Activated CD4-positive, alpha-beta T cell treated with anti-CD3 and anti-CD28 coated beads, Interleukin-2, Interleukin-4, amounts not matched to agents 100 ng/mL and 50 ng/mL, durations not matched to agents 16 hours and 8 hours (primary cell): ENCODE results near the gene FUT8.
"Not testable (repeated sequence)": the region's sequence is repeated elsewhere in the genome, so short reads cannot be mapped to it uniquely, and the experiment has no call there.

ENCODE experiments used
- DNase-seq: peaks from one replicate; pipeline ENCODE4 v3.0.0-alpha.2; 2020; ENCODE audit warnings: low spot score

Gene FUT8

DNA sequence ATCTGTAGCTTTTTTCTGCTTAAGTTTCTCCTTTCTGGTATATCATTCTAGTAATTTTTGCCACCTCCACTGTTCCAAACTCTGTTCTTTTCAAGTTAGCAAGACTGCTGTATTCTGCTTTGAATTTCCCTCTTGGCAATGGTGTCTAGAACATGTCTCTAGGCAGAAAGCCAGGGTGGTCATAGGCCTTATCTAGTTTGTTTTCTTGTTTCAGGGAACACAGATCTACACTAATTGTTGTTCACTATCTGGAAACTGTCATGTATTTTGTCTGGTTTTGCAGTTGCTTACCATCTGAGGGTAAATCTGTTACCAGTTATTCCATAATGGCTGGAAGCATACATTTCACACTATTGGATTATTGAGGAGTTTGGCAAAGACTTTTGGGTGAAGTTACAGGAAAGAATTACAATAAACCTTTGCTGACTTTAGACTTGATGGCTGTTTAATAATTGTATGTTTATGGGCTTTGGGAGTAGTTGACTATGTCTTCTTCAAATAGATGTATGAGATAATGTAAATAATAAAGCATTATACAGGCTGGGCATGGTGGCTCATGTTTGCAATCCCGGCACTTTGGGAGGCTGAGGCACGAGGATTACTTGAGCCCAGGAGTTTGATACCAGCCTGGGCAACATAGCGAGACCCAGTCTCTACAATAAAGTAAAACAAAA lies 41.4 kb downstream of the FUT8 start:
- DNase-seq: no peak

DNA sequence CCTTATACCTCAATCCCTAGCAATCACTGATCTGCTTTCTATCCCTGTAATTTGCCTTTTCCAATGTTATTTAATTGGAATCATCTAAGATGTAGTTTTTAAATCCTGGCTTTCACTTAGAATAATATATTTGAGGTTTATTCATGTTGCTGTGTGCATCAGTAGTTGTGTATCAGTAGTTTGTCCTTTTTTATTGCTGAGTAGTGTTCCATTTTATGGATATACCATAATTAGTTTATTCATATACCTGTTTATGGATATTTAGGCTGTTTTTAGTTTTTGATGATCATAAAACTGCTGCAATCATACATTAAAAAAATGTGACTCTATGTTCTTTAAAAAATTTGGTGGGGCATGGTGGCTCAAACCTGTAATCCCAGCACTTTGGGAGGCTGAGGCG lies 43.7 kb downstream of the FUT8 start:
- DNase-seq: no peak

DNA sequence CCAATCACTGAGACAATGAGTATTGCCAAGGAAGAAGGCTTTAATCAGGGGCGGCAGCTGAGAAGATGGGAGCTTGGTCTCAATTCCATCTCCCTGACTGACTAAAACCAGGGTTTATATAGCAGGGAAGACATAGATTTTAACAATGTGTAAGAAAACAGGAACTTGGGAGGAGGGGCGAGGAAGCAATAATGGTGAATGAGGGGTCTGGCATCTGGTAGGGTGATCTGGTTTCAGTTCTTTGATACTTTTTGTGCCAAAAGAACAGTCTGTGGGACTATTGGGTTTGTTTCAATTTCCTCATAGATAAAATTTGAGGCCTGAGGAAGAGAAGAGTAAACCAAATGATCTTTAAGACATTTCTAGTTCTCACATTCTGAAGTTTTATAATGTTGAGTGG lies 49.2 kb downstream of the FUT8 start:
- no peak for DNase-seq

DNA sequence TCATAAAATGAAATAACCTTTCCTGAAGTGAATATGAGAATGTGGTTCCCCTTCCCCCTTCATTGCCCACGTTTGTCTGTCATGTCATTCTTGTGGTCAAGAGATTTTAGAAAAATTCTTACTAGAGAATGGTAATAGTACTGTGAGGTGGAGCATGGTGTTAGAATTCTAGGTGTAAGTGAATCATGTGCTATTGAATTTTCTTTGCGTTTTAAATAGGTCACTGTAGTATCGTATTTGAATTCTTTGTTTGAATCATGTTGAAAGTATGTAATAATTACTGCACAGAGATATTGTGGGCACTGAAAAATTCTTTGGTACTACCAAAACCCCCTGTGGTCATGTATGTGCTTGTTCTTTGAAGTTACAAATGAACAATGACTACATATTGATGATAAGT lies 49.9 kb downstream of the FUT8 start:
- DNase-seq: peak; percentile 68

DNA sequence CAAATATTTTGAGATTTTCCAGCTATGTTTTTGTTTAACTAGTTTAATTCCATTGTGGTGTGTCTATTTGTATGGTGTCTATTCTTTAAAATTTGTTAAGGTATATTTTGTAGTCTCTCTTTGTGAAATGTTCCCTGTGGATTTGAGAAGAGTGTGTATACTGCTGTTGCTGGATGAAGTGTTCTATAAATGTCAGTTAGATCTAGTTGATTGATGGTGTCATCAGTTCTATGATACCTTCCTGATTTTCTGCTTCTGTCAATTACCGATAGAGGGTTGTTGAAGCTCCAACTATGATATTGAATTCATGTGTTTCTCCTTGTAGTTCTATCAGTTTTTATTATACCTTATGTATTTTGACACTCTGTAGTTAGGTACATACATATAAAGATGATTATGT lies 53.1 kb downstream of the FUT8 start:
- DNase-seq: no peak

DNA sequence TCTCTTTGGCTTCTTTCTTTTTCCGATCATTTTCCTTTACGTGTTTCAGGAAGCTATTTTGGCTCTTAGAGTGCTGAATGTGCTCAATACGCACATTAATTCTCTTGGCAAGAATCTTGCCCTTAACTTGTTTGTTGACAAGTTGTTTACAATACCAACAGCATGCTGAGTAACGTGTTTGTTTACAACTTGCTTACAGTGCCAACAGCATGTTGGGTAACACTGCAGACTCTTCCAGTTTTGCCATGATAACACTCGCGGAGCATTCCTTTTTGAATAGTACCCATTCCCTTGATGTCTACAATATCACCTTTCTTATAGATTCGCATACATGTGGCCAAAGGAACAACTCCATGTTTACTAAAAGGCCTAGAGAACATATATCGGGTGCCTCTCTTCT lies 55.4 kb downstream of the FUT8 start:
- not testable (repeated sequence) for DNase-seq

DNA sequence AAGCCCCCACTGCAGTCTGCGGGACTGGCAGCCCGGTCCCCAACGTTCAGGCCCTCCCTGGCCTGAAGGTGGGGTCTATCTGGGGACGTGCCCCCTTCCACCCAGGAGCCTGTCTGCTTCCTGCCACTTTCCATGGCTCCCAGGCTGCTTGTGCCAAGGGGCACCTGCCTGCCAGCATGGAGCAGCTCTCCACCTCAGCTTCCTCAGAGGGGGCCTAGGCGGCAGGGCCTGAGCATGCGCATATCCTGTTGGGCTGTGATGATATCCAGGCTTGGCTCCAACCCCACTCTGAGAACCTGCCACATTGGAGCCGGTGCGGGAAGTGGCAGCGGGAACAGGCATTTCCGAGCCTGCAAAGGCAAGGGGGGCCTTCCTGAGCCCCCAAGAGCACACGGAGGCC lies 57.4 kb downstream of the FUT8 start:
- DNase-seq: no peak

DNA sequence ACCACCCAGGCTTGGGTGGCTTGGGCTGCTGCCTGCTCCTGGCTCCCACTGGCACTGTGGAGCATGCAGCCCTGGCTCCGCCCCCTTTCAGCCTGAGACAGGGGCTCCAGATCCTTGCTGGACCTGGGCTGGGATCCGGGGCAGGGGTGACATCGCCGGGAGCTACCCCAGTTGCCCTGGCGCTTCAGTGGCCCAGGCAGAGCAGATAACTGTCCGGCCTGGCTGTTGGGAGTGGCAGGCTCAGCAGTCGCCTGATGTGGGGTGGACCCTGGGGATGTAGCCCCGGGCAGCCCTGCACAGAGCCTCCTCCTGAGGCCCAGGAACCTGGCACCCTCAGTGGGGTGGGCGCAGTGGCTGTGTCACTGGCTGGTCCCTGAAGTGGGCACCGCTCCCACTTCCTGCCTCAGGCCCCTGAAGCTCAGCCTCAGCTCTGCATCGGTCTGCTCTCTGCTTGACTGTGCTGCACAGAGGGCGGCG lies 57.9 kb downstream of the FUT8 start:
- no peak for DNase-seq

DNA sequence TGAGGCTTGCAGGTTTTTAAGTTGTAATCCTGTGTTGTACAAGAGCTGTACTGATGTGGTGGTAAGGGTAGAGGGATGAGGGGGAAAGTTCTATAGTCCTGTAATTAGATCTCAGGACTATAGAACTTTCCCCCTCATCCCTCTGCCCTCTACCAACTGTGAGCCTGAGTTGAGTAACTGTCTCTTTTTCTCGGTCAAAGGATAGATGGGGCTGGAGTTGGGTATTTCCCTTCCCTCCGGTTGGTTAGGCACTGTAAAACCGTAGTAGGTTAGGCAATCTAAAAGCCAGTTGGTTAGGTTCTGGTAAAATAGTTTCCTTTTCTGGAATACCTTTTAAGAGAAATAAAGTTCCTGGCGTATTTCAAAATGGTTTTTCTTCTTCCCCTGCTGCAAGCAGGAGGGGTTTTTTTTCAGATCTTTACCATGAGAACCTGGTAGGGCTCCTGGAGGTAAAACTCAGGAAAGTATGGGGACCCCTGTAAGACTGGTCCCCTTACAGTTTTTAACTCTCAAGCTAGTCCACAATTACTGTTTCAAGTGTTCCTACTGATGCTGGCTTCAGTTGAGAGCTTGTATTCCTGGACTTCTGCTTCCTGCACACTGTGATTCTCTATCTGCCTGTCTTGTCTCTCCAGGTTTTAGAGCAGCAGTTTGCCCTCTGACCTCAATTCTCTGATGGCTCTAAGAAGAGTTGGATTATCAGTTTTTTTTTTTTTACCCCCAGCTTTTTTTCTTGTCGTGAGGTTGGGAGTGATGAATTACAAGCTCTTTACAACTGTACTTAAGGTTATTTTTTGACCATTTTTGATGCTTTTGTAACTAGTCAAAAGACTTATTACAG lies 58.7 kb downstream of the FUT8 start:
- peak; percentile 55 for DNase-seq

DNA sequence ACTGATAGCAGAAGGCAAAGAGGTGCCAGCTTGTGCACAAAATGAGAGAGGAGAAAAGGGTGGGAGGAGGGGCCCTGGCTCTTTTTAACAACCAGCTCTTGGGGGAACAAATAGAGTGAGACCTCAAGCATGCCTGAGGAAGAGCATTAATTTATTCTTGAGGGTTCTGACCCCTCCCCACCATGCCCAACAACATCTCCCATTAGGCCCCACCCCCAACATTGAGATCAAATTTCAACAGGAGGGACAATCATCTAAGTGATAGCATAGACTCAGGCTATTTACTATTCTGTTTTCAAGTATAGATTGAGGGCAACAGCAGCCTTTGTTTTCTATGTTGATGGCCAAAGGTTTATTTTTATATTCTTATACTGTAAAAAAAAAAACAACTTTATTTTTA lies 59.7 kb downstream of the FUT8 start:
- DNase-seq: no peak

DNA sequence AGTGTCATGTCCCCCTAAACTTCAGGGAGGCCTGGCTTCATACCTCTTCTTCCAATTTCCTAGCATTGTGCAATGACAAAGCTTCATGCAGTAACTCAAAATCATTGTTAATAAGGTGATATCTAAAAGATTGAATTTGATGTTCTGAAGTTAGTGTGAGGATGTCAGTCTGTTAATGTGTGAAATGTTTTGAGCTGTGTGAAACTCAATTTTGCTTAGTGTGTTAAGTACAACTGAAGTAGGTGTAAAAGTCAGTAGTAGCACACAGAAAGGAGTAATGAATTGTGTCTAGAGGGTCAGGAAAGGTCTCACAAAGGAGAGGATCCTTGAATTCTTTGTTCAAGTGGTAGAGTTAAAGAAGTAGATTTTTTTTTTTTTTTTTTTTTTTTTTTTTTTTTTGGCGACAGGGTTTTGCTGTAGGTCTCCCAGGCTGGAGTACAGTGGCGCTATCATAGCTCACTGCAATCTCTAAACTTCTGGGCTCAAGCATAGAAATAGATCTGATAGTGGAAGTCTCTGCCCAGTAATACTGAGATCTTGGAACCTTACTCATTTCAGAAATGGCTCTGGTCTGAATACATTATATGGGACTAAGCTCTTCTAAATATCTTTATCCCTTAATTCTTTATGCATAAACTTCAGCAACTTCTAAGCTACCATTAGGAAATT lies 63.9 kb downstream of the FUT8 start:
- DNase-seq: peak; percentile 76

DNA sequence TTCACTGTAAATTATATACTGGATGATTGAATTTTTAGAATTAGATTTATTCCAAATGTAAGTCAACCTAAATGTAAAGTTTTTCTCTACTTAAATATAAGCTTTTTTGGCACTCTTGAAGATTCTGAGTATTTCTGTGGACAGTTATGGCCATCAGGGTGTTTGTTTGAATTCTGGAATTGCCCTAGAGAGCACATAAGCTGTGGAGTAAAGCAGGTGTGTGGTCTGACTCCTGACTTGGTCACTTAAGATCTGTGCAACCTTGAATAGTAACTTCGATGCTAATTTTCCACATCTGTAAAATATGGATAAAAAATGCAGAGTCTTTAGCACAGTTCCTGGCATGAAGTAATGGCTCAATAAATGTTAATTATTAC lies 64.4 kb downstream of the FUT8 start:
- no peak for DNase-seq

DNA sequence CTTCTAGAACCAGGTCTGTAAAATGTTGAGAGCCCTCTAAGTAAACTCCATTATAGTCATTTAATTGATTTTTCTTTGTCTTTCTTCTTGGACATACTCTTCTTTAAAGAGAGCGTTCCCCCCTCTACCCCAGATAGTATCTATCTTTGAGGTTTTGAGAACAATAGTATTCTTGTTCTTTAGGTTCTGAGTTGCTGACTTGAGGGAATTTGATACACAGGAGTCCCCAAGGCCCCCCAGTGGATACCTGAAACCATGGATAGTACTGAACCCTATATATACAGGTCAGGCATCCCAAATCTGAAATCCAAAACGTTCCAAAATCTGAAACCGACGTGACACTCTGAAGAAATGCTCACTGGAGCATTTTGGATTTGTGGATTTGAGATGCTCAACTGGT lies 65.5 kb downstream of the FUT8 start:
- DNase-seq: no peak

DNA sequence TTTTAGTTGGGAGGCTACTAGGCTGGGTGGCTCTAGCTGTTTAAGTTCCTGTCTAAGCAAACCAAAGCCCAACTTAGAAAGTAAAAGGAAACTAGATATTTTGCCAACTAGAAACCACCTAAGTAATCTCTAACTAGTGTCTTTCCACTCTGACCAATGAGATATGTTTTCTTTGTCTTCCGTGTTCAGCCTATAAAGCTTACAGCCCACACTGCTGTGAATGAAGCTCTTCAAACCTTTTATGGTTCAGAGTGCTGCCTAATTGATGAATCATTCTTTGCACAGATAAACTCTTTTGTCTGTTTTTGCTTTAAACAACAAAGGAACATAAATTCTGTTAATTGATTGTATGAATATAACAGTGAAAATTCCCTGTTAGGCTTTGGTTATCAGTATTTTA lies 66.1 kb downstream of the FUT8 start:
- DNase-seq: peak; percentile 58

DNA sequence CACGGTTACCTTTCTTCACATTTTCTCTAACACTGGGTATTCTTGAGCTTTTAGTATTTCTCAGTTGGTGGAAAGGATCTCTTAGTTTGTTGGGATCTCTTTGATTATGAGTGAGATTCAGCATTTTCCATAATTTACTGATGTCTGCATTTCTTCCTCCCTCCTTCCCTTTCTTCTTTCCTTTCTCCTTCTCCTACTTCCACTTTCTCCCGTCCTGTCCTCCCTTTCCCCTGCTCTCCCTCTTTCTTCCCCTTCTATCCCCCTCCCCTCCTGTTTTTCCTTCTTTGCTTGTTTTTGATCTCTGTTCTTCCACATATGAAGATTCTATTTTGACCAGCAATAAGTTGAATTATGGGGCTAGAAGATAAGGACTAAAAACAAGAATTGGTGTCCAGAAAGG lies 66.9 kb downstream of the FUT8 start:
- no peak for DNase-seq

DNA sequence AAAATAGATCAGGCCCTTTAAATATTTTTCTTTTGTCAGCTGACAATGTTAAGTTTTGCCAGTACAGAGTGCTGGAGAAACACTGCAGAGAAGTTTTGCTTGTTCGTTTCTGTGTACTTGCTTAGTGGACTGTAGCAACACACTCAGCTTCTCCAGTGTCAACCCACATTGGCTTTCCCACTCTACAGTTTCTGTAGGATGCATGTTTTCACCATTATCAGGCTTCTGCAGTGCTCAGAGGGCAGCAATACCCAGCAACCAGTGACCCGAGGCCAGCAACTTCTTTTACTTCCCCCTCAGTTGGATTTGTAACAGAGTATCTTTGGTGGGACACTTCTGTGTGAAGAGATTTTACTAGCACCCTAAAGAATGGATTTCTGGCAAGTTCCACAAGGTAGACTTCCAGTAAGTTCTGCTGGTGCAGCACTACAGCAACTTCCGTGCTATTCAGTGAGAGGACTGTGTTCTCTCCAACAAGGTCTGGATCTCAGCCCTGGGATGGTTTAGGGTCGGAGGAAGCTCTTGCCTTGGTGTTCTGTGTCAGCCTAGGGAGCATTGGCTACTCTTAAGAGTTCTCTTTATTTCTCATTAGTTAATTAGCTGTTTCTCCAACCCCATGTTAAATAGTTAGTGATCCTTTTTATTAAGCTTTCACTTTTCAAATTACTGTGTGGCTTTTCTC lies 70.4 kb downstream of the FUT8 start:
- no peak for DNase-seq

DNA sequence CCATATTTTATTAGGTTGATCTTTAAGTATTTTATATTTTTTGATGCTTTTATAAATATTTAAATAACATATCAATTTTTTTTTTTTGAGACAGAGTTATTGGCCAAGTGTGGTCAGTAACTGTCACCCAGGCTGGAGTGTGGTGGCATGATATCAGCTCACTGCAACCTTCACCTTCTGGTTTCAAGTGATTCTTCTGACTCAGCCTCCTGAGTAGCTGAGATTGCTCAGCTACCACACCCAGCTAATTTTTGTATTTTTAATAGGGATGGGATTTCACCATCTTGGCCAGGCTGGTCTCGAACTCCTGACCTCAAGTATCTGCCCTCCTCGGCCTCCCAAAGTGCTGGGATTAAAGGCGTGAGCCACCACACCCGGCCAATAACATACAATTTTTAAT lies 71.1 kb downstream of the FUT8 start:
- peak; percentile 37 for DNase-seq

DNA sequence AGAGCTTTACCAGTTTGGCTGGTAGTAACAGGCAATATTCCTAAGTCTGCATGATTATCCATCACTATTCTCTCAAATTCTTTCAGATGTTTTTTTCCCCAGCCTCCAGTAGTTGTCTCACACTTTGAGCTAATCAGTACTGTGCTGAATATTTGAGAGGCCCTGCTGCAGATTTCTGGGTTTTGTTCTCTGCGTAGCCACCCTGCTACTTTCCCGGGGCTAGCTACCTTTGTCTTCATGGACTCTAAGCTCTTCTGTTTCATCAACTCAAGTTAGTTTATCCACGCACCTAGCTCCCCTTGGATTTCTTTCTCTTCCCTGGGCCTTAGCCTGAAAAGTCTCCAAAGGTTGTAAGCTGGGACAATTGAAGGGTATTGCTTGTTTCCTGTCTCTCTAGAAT lies 73.0 kb downstream of the FUT8 start:
- no peak for DNase-seq

DNA sequence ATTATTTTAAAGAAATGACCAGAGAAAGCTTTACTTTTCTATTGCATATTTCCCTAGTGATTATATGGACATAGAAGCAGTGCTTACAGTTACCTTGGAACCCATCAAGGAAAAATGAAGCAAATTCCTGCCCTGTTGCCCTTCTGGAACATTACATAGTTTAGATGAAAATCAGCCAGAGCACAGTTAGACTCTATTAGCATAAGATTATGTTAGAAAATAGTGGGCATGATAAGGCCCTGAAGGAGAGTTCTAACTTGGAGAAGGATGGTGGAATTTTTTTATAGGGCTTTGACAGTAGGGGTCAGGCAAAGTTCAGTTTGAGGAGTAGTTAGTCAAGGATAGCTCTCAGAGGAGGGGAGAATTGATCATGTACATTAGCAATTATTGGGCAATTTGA lies 74.3 kb downstream of the FUT8 start:
- DNase-seq: no peak

DNA sequence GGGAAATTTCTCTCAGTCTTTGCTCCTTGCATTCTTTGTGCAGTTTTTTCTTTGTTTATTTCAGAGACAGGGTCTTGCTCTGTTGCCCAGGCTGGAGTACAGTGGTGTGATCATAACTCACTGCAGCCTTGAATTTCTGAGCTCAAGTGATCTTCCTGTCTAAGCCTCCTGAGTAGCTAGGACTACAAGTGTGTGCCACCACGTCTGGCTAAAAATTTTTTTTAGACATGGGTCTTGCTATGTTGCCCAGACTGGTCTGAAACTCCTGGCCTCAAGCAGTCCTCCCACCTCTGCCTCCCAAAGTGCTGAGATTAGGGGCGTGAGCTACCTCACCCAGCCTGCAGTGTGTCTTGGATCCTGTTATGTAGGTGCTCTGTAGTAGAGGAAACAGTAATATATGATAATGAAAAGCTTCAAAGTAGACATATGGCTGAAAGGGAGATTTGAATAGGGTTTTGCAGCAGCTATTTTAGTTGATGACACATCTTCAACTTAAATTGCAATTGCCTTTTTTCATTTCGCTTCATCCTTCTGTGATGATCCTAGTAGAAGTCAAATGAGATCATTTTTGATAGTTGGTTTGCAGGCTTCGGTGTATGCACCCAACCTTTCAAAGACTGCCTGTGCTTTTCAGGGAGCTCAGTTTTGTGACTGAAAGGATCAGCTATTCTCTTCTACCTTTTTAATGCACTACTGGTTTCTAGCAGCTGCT lies 75.4 kb downstream of the FUT8 start:
- DNase-seq: no peak

DNA sequence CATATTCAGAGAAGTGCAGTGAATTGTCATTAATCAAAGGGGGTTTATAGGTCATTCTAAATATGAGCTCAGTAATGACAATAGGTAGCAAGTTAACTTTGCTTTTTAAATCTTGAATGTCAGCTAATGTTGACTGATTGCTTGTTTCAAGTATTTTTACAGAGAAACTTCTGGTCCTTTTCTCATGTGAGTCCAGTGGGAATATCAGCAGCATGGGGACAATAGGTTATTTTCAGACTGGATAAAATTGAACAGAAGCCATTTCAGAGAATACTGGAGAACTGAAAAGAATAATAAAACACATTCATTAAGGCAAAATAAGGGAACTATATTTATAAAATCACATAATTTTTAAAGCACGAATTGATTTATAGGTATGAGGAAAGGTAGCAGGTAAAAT lies 78.7 kb downstream of the FUT8 start:
- no peak for DNase-seq

DNA sequence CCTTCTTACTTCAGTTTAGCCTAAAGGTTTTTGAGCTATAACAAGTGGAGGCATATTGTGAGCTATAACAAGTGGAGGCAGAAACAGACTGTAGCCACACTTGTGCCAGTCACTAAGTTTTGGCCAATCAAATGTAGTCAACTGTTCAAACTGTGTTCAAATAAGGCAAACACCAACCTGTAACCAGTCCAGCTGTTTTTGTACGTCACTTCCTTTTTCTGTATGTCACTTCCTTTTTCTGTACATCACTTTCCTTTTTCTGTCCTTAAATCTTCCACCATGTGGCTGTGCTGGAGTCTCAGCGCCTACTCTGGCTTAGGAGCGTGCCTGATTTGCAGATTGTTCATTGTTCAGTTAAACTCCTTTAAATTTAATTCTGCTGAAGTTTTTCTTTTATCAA lies 79.7 kb downstream of the FUT8 start:
- no peak for DNase-seq
